ENCODE measurements around the gene FBXO45.

GRCh38 chr3:196636369-196637349 lies 68.2 kb downstream of the FBXO45 start:
- TF ChIP-seq EZH2 (IDR thresholded peaks at IDR 0.05; ENCODE audit: insufficient read depth, poor library complexity, severe bottlenecking) (no peak), EZH2phosphoT487 (IDR thresholded peaks at IDR 0.05; ENCODE audit: insufficient read depth, low read depth) (no peak)

Data from GM23248 (cell line).